Tibial artery (tissue), 4 donors: ENCODE data around the gene PTH1R.

Source experiments
- DNase-seq, 2 donors: peaks; one replicate each; pipeline ENCODE4 v3.0.0-alpha.2; 2019
- H3K27ac ChIP-seq, 2 donors: fragments of 200-600 bp; sonication (generic) in 1 of 2; 1 replicate in 1 of 2; 2 replicates in 1 of 2; pipeline ENCODE4 v1.5.1; 2018 to 2019; ENCODE audit warnings: mild to moderate bottlenecking in 1 of 2
- H3K27me3 ChIP-seq, 2 donors: fragments of 200-600 bp; sonication (generic) in 1 of 2; one replicate each; pipeline versions ENCODE4 v1.5.1 to v1.6.0; 2016 to 2019
- H3K36me3 ChIP-seq, 3 donors: fragments of 200-600 bp; sonication (generic) in 2 of 3; one replicate each; pipeline ENCODE4 v1.5.1; 2016 to 2019; ENCODE audit warnings: mild to moderate bottlenecking in 2 of 3
- H3K4me1 ChIP-seq, 4 donors: fragments of 200-600 bp; sonication (generic) in 2 of 4; 1 replicate in 3 of 4; 2 replicates in 1 of 4; pipeline ENCODE4 v1.5.1; 2016 to 2019
- H3K4me3 ChIP-seq, 2 donors: fragments of 200-600 bp; sonication (generic) in 1 of 2; 1 replicate in 1 of 2; 2 replicates in 1 of 2; pipeline ENCODE4 v1.5.1; 2018 to 2019; ENCODE audit warnings: mild to moderate bottlenecking in 2 of 2
- H3K9me3 ChIP-seq, 3 donors: fragments of 200-600 bp; sonication (generic) in 1 of 3; one replicate each; pipeline ENCODE4 v1.5.1; 2016 to 2019
- intact Hi-C: fragments of 100-400 bp; cut with DNase I; formaldehyde crosslinking; loops from one replicate; pipeline ENCODE4 v1.15.0; 2023; ENCODE audit warnings: low total_unique reads
- TF ChIP-seq, protein P1 (sequence below), 2 experiments: fragments of 200-600 bp in 1 of 2; fragments of 450-650 bp in 1 of 2; IDR thresholded peaks; one replicate each; pipeline ENCODE4 v1.5.1; 2017 to 2019; ENCODE audit warnings: antibody characterized with exemption in 2 of 2, mild to moderate bottlenecking in 1 of 2, moderate library complexity in 1 of 2

The PTH1R gene

DNA sequence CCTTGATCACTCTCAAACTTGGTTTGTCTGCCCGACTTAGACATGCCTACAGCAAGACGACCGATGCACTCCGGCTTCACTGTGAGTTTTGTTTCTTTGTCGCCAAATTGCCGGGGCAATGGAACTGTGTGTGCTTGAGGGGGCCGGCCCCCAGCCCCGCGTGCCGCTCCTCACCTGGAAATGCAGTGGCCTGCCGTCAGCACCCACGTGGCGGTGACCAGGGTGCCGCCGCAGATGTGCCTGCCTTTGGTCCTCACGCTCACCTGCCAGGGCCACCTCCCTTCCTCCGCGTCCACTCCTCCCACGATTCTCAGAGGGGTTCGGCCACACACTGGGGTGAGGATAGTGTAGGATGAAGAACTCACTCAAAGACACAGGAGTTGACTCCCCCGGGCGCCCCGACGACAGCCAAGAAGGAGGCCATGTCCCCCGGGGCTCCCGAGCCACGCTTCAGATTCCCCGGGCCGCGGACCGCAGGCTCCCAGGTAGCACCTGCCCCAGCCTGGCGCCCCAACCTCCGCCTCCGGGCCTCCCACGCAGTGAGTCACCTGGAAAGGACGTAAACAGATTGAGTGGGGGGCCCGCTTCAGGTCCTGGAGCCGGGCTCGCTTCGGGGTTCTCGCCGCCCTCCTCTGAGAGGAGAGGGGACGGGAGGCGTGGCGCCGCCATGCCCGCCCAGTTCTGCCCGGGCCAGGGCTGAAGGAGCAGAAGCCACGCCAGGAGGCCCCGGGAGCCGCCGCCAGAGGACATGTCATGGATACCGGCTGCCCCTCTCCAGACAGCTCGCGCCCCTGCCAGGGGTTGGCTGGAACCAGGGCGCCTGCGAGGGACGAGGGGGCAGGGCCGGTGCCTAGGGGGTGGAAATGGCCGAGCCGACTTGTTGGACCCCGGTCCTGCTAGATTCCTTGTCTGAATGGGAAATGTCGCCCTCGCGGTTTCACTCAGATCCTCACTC, 43.9 kb upstream of the PTH1R start:
- no peak overlapping the region for H3K4me3 ChIP-seq
- no peaks in the 10 kb centered on the region for H3K4me1 ChIP-seq
- TF ChIP-seq, protein P1, sequence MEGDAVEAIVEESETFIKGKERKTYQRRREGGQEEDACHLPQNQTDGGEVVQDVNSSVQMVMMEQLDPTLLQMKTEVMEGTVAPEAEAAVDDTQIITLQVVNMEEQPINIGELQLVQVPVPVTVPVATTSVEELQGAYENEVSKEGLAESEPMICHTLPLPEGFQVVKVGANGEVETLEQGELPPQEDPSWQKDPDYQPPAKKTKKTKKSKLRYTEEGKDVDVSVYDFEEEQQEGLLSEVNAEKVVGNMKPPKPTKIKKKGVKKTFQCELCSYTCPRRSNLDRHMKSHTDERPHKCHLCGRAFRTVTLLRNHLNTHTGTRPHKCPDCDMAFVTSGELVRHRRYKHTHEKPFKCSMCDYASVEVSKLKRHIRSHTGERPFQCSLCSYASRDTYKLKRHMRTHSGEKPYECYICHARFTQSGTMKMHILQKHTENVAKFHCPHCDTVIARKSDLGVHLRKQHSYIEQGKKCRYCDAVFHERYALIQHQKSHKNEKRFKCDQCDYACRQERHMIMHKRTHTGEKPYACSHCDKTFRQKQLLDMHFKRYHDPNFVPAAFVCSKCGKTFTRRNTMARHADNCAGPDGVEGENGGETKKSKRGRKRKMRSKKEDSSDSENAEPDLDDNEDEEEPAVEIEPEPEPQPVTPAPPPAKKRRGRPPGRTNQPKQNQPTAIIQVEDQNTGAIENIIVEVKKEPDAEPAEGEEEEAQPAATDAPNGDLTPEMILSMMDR (IDR thresholded peaks at IDR 0.05): no peak
- peaks cover 0 to 4% (median 4%) of the 10 kb centered on the region in 3 donors for H3K36me3 ChIP-seq
- intact Hi-C loops: loop anchor here (10.0 kb wide), 1 partner anchor 119 kb away; the partner anchor contains the start of gene PRSS50
- DNase-seq: no peak
- no peak overlapping the region for H3K27ac ChIP-seq
- peaks cover 0 to 8% (median 0%) of the 10 kb centered on the region in 3 donors for H3K9me3 ChIP-seq
- H3K27me3 ChIP-seq: no peaks in the 10 kb centered on the region

DNA sequence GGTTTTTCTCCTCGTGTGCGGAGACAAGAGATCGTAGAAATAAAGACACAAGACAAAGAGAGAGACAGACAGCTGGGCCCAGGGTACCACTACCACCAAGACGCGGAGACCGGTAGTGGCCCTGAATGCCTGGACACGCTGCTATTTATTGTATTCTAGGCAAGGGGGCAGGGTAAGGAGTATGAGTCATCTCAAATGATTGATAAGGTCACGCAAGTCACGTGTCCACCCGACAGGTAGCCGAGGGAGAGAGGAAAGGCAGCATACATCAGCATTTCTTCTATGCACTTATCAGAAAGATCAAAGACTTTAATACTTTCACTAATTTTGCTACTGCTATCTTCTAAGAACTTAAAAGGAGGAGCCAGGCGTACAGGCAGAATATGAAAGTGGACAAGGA, 42.5 kb upstream of the PTH1R start:
- TF ChIP-seq, protein P1 (IDR thresholded peaks at IDR 0.05): no peak
- H3K36me3 ChIP-seq: peaks cover 0 to 10% (median 4%) of the 10 kb centered on the region in 3 donors
- no peak for DNase-seq
- no peak overlapping the region for H3K27ac ChIP-seq
- no peaks in the 10 kb centered on the region for H3K27me3 ChIP-seq
- intact Hi-C loops: loop anchor here (10.0 kb wide), 1 partner anchor 120 kb away; the partner anchor contains the start of gene PRSS50
- peaks cover 0 to 22% (median under 1%) of the 10 kb centered on the region in 3 donors for H3K9me3 ChIP-seq
- no peak overlapping the region for H3K4me3 ChIP-seq
- H3K4me1 ChIP-seq: no peaks in the 10 kb centered on the region

DNA sequence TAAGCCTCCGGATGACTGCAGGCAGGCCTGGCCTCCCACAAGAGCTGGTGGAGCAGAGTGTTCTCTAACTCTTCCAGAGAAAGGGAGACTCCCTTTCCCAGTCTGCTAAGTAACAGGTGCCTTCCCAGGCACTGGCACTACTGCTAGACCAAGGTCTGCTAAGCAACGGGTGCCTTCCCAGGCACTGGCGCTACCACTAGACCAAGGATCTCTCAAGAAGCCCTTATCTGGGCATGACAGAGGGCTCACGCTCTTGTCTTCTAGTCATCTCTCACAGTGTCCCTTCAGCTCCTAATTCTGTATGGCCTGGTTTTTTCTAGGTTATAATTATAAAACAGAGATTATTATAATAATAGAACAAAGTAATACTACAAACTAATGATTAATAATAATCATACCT, 42.0 kb upstream of the PTH1R start:
- no peak for DNase-seq
- Histone ChIP-seq H3K27ac (no peak overlapping the region), H3K4me3 (no peak overlapping the region), H3K36me3 (peaks cover 0 to 10% (median 4%) of the 10 kb centered on the region in 3 donors), H3K4me1 (no peaks in the 10 kb centered on the region), H3K9me3 (peaks cover 0 to 26% (median 4%) of the 10 kb centered on the region in 3 donors), H3K27me3 (no peaks in the 10 kb centered on the region)
- intact Hi-C loops: loop anchor here (10.0 kb wide), 1 partner anchor 121 kb away; the partner anchor contains the start of gene PRSS50
- TF ChIP-seq, protein P1 (IDR thresholded peaks at IDR 0.05): no peak

DNA sequence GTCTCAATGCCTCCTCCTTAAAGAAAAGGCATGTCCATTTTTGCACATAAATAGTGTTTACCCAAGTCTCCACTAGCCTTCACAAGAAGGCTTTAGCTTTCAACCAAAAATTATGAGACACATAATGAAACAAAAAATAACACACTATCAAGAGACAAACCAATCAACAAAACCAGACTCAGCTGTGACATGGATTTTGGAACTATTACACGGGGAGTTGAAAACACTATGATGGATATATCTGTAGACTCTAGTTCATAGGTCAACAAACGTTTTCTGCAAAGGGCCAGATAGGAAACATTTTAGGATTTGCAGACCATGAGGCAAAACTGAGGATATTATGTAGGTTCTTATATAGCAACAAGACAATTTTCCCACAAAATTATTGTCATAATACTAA, 39.2 kb upstream of the PTH1R start:
- H3K36me3 ChIP-seq: peaks cover 0 to 10% (median 4%) of the 10 kb centered on the region in 3 donors
- DNase-seq: no peak
- no peak overlapping the region for H3K4me3 ChIP-seq
- no peak overlapping the region for H3K27ac ChIP-seq
- peaks cover 0 to 38% (median 21%) of the 10 kb centered on the region in 3 donors for H3K9me3 ChIP-seq
- no peaks in the 10 kb centered on the region for H3K4me1 ChIP-seq
- TF ChIP-seq, protein P1 (IDR thresholded peaks at IDR 0.05): no peak
- no peaks in the 10 kb centered on the region for H3K27me3 ChIP-seq
- intact Hi-C loops: loop anchor here (10.0 kb wide), 1 partner anchor 124 kb away; the partner anchor contains the start of gene PRSS50

DNA sequence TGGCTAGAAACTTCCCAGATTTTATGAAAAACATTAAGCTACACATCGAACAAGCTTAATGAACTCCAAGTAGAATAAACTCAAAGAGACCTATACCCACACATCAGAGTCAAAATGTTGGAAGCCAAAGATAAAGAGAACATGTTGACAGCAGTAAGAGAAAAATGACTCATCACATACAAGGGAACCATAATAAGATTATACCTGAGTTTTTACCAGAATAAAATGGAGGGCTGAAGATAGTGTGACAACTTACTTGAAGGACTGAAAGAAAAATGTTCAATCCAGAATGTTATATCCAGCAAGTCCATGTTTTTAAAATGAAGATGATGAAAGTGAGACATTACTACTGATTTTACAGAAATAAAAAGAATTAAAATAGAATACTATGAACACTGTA, 37.0 kb upstream of the PTH1R start:
- no peak for DNase-seq
- intact Hi-C loops: no loop called here
- peaks cover 0 to 38% (median 21%) of the 10 kb centered on the region in 3 donors for H3K9me3 ChIP-seq

More for the DNA sequence above, 37.0 kb upstream of the PTH1R start:
- Histone ChIP-seq H3K27me3 (no peaks in the 10 kb centered on the region), H3K27ac (no peak overlapping the region), H3K4me3 (no peak overlapping the region), H3K36me3 (peaks cover 0 to 10% (median 4%) of the 10 kb centered on the region in 3 donors), H3K4me1 (peaks cover 0 to 13% (median 6%) of the 10 kb centered on the region in 4 donors)
- TF ChIP-seq, protein P1 (IDR thresholded peaks at IDR 0.05): no peak
